NCI-H2081 treated with DMSO at 0.1 percent for 48 hours (cell line): ENCODE measurements around the gene FHOD3.
"Not testable (repeated sequence)": the region's sequence is repeated elsewhere in the genome, so short reads cannot be mapped to it uniquely, and the experiment has no call there.

Experiments used
- DNase-seq: peaks from one replicate; lab custom pipeline; 2025; lab: John Stamatoyannopoulos, UW

FHOD3 gene

GRCh38 chr18:36350839-36351469 is 53.4 kb downstream of the FHOD3 start:
- no peak for DNase-seq

GRCh38 chr18:36352384-36352783 is 54.9 kb downstream of the FHOD3 start:
- DNase-seq = no peak

DNA sequence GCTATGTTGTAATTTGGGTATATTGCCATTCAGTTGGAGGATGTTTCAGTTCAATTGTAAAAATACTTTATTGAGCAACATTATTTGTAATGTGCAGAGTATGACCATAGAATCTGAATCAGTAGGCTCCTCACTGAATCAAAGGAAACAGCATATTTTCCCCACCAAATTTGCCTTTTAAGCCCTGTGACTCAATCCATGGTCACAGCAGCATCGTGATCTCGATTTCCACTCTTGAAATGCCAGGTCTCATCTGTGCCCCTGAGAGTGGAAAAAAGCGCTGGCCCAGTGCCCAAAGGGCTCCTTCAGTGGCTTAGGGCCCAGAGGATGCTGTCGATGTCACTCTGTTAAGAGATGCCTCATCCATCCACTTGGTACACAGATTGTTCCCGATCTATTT is 57.5 kb downstream of the FHOD3 start:
- no peak for DNase-seq

DNA sequence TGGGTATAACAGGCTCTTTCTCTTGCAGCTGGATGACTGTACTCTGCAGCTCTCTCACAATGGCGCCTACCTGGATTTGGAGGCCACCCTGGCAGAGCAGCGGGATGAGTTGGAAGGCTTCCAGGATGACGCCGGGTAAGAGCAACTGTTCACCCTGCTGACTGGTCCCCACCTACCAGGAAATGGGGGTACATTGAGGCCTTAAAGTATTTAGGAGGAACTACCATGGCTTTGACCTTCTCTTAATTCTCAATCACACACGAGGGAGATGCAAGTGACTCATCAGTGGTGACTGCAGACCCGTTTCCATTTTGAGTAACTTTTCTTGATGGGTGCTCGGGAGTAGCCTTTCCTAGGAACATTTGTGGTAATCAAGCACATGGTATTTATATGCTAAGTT is 58.0 kb downstream of the FHOD3 start:
- no peak for DNase-seq

DNA sequence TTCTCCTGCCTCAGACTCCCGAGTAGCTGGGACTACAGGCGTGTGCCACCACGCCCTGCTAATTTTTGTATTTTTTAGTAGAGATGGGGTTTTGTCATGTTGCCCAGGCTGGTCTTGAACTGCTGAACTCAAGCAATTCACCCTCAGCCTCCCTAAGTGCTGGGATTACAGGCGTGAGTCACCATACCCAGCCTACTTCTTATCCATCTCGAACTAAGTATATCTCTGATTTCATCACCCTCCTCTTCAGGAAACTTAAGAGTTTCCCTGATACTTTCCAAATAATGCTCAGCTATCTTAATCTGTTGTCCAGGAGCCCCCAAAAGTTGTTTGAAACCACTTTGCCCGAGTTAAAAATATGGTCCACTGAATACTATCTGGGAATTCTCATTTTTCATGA is 59.2 kb downstream of the FHOD3 start:
- DNase-seq = not testable (repeated sequence)

- no peak for DNase-seq
These were observed 60.6 kb downstream of the FHOD3 start for GRCh38 chr18:36358141-36358540.

- DNase-seq = no peak
These were observed 62.9 kb downstream of the FHOD3 start for GRCh38 chr18:36360256-36360909.

DNA sequence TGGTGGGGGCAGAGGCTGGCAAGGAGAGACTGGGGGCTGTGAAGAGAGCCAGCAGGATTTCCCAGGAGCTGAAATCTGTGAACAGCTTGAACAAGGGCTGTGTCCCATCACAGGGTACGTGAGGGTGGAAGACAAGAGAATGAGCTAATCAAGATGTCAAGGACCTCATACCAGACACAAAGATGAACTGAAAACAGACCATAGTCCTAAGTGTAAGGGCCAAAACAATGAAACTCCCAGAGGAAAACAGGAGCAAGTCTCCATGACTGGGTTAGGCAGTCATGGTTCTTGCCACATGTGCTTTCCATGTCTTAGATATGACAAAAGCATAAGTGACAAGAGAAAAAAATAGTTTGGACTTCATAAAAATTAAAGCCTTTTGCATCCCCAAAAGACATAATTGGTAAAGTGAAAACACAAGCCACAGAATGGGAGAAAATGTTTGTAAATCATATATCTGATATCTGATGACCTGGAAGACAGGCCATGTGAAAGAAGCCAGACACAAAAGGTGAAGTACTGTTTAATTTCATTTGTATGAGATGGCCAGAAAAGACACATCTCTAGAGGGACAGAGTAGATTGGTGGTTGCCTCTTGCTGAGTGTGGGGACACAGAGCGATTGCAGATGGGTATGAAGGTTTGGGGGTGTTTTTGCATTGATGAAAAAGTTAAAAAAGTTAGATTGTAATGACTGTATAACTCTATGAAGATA is 67.6 kb downstream of the FHOD3 start:
- DNase-seq = no peak

DNA sequence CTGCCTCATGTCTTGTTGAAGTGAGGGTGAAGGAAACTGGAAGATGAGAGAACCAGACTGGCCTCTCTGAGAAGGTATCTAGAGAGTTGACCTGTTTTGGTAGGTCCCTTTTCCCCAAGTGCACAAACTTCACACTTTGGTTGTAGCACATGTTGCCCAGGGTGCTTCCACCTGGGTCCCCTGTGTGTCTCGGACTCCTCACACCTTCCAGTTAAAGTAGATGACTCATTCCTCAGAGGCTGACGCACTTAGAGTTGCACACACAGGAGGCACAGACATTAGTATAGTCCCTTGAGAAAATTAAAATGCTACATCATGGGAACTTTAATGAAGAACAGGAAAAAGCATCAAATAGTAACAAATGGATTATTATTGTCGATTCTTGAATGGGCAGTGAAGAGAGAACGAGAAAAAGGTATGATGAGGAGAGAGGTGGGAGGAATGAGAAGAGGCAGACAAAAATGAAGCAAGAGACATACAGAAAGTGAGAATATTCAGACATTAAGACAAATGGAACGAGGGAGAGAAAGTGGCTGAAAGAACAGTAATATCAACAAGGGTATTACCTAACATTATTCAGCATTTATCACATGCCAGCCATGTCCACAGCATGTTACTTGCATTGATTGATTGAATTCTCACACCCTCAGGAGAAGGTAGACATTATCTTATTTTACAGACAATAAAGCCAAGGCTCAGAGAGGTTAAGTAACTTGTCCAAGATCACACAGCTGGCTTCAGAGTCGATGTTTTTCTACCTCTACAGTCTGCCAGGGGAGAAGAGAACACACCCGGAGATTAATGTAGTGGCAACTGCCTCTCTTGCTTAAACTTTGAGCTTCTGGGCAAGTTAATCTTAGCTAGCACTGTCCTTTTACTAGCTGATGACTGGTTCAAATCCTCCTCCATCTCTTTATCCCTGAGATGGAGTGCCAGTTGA is 68.6 kb downstream of the FHOD3 start:
- DNase-seq = no peak

DNA sequence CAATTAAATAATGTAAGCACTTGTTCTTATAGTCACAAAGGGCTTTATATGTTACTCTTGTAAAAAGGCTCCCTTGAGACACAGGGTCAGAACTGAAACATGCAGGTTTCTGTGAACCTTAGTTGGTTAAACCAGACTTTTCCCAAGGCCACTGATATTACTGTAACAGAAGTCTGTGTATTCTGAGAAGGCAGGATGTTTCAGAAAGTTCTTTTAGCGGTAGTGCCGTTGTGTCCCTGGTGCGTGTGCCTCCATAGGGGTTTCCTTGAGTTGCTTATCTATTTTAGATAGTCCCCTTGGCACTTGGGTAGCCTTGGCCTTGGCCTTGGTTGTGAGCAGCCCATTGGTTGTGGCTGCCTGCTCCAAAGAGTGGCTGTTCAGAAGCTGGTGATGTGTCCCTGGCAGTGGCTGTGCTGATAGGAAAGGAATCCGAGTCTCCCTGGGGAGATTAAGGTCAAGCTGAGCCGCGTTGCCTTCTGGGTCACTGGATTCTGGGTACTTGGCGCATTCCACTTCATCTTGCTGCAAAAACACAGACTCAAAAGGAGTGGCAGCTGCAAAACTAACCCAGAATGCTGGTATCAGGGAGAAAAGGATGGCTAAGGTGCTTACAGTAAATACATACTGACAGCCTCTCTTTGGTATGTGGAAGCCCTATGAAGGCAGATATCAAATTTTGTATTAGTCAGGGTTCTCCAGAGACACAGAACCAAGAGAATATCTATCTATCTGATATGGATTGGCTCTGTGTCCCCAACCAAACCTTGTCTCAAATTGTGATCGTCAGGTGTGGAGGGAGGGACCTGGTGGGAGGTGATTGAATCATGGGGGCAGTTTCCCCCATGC is 69.7 kb downstream of the FHOD3 start:
- no peak for DNase-seq

DNA sequence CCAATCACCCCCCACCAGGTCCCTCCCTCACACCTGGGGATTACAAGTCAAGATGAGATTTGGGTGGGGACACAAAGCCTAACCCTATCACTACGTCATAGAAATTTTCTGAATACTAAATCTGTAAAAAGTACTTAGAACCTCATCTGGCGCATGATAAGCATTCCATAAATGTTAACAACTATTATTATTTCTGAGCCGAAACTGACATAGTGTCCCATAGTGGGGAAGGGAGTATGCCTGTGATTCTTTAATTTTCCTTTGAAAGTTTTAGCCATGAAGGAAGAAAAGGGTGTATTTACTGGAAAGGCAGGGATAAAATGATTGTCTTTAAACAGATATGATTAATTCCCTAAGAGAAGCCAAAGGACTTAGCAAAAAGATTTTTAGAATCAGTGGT is 71.4 kb downstream of the FHOD3 start:
- DNase-seq = no peak

DNA sequence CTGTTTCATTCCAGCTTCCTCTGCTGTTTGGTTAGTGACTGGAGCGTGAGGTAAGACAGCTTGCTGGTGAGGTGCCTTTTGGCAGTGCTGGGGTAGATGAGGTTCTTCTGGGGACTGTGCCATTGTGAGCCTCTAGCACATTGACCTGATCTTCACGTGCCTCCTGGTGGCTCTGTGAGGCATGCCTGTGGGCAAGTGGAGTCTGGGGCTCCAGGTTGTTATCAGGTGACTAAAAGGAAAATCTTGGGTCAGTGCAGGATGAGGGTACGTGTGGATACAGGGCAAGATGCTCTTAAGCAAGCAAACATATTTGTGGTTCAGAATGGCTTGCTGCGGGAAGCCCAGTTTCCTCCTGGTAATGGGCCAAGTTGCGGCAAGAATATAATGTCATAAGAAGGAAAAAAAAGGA is 75.4 kb downstream of the FHOD3 start:
- DNase-seq = no peak

- DNase-seq = no peak
These were observed 76.7 kb downstream of the FHOD3 start for GRCh38 chr18:36374262-36374661.

DNA sequence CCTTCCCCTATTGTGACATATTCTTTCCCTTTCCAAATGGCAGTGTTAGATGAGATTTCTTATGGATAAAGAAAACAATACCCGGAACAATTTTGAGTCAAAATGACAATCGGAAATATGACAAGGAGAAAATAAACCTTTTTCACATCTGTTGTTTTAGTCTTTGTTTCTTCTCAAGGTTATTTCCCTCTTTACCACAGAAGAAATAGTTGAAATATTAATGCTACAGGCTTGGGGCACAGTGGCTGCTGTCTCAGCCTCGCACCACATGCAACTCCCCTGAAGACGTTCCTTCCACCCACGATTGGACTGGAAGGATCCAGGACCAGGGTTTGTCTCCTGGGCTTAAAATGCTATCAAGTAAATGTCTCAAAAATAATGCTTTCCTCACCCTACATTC is 77.6 kb downstream of the FHOD3 start:
- DNase-seq = no peak

DNA sequence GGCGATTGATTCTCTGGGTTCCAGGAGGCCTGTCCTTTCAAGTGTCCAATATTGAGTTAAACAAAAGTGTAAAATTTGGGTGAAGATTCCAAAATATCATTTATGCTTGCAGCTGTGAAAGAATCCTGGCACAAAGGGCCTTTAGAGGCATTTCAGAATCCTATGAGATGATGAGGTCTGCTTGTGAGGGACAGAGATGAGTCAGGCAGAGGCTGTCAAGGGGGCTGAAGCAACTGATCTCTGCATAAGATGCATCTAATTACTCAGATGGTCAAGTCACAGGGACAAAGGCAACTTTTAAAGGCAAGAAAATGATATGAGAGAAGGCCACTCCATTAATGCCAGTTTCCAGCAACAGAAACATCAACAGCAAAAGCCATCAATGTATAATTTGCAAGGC is 78.8 kb downstream of the FHOD3 start:
- DNase-seq = no peak

- no peak for DNase-seq
These were observed 80.1 kb downstream of the FHOD3 start for GRCh38 chr18:36377626-36378025.

- no peak for DNase-seq
These were observed 80.7 kb downstream of the FHOD3 start for GRCh38 chr18:36378205-36378604.

- no peak for DNase-seq
These were observed 82.0 kb downstream of the FHOD3 start for GRCh38 chr18:36379435-36379984.

GRCh38 chr18:36380173-36380827 is 82.8 kb downstream of the FHOD3 start:
- no peak for DNase-seq

GRCh38 chr18:36381075-36381474 is 83.6 kb downstream of the FHOD3 start:
- DNase-seq = no peak

DNA sequence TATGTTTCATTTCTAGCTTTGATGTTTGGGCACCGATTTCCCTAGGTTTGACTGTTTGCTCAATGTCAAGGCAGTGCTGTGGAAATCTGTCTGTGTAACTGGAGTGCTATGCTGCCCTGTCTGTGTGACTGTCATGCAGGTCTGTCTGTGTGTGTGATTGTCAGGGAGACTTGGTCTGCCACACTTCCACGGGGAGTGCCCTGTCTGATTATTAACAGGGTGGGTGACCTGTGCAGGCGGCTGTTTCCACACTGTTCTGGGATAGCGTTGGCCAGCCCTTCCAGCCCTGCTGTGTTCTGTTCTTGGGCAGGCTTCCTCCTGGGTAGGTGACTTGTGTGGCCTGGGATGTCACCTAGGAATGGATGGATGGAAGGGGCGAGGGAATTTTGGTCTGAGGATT is 85.3 kb downstream of the FHOD3 start:
- no peak for DNase-seq
